Endothelial cell (in vitro differentiated cells): ENCODE data around the gene KDM4B. TPM values are rescaled to one million over a fixed set of nuclear protein-coding genes. Genes with fewer than 3 reads are reported as not detected.

Experiments
- DNase-seq: peaks from one replicate; pipeline ENCODE4 v3.0.0; 2021; ENCODE audit warnings: low spot score
- H3K27ac Mint-ChIP-seq: one replicate; pipeline ENCODE4 v1.8.0; 2021; ENCODE audit warnings: mixed read lengths, inconsistent platforms; ENCODE audit not compliant: unreplicated experiment
- H3K27me3 Mint-ChIP-seq: one replicate; pipeline ENCODE4 v1.8.0; 2021; ENCODE audit warnings: mild to moderate bottlenecking, moderate library complexity, mixed read lengths, inconsistent platforms; ENCODE audit not compliant: unreplicated experiment
- H3K36me3 Mint-ChIP-seq: one replicate; pipeline ENCODE4 v1.8.0; 2021; ENCODE audit warnings: mild to moderate bottlenecking, low read depth, mixed read lengths, inconsistent platforms; ENCODE audit not compliant: unreplicated experiment
- H3K4me1 Mint-ChIP-seq: one replicate; pipeline ENCODE4 v1.8.0; 2021; ENCODE audit warnings: mild to moderate bottlenecking, mixed read lengths, inconsistent platforms; ENCODE audit not compliant: unreplicated experiment
- H3K4me3 Mint-ChIP-seq: one replicate; pipeline ENCODE4 v1.8.0; 2021; ENCODE audit warnings: mild to moderate bottlenecking, mixed read lengths, inconsistent platforms; ENCODE audit not compliant: unreplicated experiment
- H3K9me3 Mint-ChIP-seq: one replicate; pipeline ENCODE4 v1.8.0; 2021; ENCODE audit warnings: mixed read lengths, inconsistent platforms; ENCODE audit not compliant: unreplicated experiment
- CTCF ChIP-seq: fragments of 200-600 bp; sonication (generic); IDR thresholded peaks from one replicate; pipeline ENCODE4 v1.5.0; 2021; ENCODE audit warnings: antibody characterized with exemption; ENCODE audit not compliant: unreplicated experiment
- total RNA-seq: library from RNA; stranded (reverse); fragmentation: NEBNext Ultra II Directional; extraction: Animal tissue kit (Norgen Biotek cat#: 25700); gene quantifications from one replicate; pipeline ENCODE4 v1.2.1, GENCODE V29; 2021; ENCODE audit not compliant: unreplicated experiment

KDM4B gene
- total RNA-seq, 1 donor from 2014 or later = 42.4 TPM

DNA sequence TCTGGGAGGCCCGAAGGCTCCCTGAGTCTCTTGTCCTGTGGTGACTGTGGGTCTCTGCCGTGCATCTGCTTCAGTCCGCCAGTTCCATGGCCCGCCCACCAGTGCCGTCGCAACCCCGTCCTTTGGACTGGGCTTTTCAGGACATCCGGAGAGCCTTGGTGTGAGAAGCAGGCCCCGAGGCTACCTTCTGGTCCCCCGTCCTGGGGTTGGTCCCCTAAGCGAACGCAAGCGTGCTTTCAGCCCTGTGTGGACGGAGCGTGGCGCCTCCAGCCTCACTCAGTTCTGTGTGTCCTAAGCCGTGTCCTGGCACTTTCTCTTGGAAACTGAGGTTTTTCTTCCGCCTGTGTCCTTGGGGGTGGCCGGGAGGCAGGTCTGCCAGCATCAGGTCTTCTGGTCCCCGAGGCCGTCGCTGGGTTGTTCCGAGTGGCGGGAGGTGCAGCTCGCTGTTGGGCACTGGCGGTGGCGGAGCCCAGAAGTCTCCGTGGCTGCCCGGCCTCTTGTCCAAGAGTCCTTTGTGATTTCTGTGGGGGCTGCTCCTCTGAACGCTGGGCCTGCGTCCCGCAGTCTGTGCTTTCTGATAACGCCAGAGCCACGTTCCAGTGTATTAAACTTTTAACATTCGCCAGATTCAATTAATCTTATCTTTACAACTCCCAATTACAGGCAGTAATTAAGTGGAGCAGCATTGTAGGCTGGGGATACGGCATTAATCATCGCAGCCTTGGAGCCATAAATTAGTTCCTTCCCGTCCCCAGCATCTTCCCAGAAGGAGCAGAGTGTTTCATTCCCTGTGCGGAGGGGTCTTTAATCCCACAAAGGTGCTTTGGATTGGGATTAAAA is 99.5 kb downstream of the KDM4B start:
- peaks cover 4% of the 10 kb centered on the region for H3K27me3 Mint-ChIP-seq
- DNase-seq = no peak
- H3K36me3 Mint-ChIP-seq = peaks cover 4% of the 10 kb centered on the region
- H3K27ac Mint-ChIP-seq = no peak overlapping the region
- no peak for TF ChIP-seq CTCF
- H3K4me3 Mint-ChIP-seq = no peak overlapping the region
- H3K4me1 Mint-ChIP-seq = no peaks in the 10 kb centered on the region
- no peaks in the 10 kb centered on the region for H3K9me3 Mint-ChIP-seq

- no peak for DNase-seq
- Mint-ChIP-seq H3K27ac (no peak overlapping the region), H3K4me1 (no peaks in the 10 kb centered on the region), H3K9me3 (no peaks in the 10 kb centered on the region), H3K36me3 (peaks cover 1% of the 10 kb centered on the region), H3K27me3 (peaks cover 3% of the 10 kb centered on the region), H3K4me3 (no peak overlapping the region)
- no peak for TF ChIP-seq CTCF
Measured at GRCh38 chr19:5070331-5070730, 101.4 kb downstream of the KDM4B start.

- peaks cover 3% of the 10 kb centered on the region for H3K27me3 Mint-ChIP-seq
- no peaks in the 10 kb centered on the region for H3K4me1 Mint-ChIP-seq
- no peaks in the 10 kb centered on the region for H3K9me3 Mint-ChIP-seq
- H3K27ac Mint-ChIP-seq = no peak overlapping the region
- no peak for TF ChIP-seq CTCF
- DNase-seq = no peak
- H3K4me3 Mint-ChIP-seq = peak overlapping the region; percentile 25
- no peaks in the 10 kb centered on the region for H3K36me3 Mint-ChIP-seq
Measured at GRCh38 chr19:5070930-5071329, 102.0 kb downstream of the KDM4B start.

GRCh38 chr19:5071579-5071978 is 102.7 kb downstream of the KDM4B start:
- Mint-ChIP-seq H3K4me3 (no peak overlapping the region), H3K36me3 (no peaks in the 10 kb centered on the region), H3K27me3 (peaks cover 3% of the 10 kb centered on the region), H3K9me3 (no peaks in the 10 kb centered on the region), H3K4me1 (no peaks in the 10 kb centered on the region), H3K27ac (no peak overlapping the region)
- TF ChIP-seq CTCF = no peak
- no peak for DNase-seq

DNA sequence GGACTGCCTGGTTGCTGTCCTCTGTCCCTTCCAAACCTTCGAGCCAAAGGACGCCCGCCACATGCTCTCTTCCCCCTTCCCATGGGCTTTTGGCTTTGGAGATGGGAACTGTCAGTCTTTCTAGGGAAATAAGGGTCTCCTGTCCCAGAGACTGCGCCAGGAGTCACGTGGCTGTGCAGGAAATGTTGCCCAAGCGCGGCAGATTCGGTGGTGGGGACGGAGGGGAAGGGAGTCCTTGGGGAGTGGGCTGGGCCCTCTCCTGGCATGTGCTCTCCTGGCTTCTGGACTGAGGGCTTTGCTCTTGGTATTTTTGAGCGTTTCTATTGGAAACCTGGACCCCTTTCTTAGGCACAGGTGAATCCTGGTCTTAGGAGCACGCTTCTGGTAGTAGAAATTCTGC is 103.2 kb downstream of the KDM4B start:
- no peaks in the 10 kb centered on the region for H3K36me3 Mint-ChIP-seq
- H3K27ac Mint-ChIP-seq = no peak overlapping the region
- no peak for TF ChIP-seq CTCF
- H3K9me3 Mint-ChIP-seq = no peaks in the 10 kb centered on the region
- no peak overlapping the region for H3K4me3 Mint-ChIP-seq
- H3K27me3 Mint-ChIP-seq = peaks cover 3% of the 10 kb centered on the region
- H3K4me1 Mint-ChIP-seq = no peaks in the 10 kb centered on the region
- no peak for DNase-seq
